ENCODE results near the gene MAG.
"Not testable (repeated sequence)": the region's sequence is repeated elsewhere in the genome, so short reads cannot be mapped to it uniquely, and the experiment has no call there.

The MAG gene

DNA sequence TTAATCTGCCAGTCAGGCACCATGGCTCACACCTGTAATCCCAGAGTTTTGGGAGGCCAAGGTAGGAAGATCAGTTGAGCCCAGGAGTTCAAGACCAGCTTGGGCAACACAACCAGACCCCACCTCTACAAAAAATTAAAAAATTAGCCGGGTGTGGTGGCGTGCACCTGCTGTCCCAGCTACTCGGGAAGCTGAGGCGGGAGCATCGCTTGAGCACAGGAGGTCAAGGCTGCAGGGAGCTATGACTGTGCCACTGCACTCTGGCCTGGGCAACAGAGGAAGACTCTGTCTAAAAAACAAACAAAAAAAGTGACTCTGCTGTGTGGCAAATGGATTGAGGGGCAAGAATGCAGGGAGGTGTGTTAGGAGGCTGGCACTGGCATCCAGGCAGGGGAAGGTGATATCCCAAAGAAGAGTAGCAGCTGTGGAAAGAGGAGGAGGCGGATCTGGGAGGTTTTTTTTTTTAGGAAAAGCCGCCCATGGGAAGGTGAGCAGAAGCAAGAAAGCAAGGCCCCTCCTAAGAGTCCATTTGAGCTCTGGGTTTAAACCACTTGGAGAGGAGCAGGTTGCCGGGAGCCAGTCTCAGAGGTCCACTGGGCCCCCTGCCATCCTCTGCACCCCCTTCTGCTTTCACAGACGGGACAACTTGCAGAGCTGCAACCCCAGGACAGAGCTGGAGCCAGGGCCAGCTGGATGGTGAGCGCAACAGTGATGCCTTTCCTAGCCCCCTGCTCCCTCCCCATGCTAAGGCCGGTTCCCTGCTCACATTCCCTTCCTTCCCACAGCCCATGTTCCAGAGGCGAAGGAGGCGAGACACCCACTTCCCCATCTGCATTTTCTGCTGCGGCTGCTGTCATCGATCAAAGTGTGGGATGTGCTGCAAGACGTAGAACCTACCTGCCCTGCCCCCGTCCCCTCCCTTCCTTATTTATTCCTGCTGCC, 7.5 kb upstream of the MAG start:
- no peak for DNase-seq

DNA sequence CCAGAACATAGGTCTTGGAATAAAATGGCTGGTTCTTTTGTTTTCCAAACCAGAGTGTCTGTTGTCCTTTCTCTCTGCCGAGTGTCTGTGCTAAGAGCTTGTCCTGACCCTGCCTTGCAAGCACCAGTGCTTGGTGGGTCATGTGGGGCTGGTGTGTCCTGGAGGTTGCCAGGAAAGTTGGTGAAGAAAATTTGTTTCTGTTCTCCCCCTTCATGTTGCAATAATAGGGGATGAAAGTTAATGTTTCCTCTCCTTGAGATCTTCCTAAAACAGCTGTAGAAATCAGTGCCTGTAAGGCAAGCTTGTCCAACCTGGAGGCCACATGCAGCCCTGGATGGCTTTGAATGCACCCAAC, 6.9 kb upstream of the MAG start:
- no peak for DNase-seq

DNA sequence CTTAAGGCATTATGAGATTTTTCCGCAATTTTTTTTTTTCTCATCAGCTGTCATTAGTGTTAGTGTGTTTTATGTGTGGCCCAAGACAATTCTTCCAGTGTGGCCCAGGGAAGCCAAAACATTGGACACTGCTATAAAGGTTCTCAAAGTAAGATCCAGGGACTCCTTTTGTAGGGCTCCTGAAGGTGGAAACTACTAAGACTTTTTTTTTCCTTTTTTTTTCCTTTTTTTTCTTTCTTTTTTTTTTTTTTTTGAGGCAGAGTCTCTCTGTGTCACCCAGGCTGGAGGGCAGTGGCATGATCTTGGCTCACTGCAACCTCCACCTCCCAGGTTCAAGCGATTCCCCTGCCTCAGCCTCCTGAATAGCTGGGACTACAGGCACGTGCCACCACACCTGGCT, 6.5 kb upstream of the MAG start:
- not testable (repeated sequence) for DNase-seq

DNA sequence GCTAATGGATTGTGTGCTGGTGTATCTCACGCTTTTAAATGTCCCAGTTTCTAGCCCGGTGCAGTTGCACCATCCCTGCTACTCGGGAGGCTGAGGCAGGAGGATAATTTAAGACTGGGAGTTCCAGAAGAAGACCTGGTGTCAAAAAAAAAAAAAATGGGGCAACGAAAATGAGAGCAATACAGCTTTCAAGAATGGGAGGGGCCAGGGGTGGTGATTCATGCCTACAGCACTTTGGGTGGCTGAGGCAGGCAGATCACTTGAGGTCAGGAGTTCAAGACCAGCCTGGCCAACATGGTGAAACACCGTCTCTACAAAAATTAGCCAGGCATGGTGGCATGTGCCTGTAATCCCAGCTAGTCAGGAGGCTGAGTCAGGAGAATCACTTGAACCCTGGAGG, 5.9 kb upstream of the MAG start:
- DNase-seq: not testable (repeated sequence)

DNA sequence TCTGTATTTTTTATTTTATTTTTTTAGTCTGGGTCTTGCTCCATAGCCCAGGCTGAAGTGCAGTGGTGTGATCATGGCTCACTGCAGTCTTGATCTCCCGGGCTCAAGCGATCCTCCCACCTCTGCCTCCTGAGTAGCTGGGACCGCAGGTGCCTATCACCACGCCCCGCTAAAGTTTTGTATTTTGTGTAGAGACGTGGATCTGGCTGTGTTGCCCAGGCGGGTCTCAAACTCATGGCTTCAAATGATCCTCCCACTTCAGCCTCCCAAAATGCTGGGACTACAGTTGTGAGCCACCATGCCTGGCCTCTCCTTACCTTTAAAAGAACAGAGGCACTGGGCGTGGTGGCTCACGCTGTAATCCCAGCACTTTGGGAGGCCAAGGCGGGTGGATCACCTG, 4.2 kb upstream of the MAG start:
- no peak for DNase-seq

DNA sequence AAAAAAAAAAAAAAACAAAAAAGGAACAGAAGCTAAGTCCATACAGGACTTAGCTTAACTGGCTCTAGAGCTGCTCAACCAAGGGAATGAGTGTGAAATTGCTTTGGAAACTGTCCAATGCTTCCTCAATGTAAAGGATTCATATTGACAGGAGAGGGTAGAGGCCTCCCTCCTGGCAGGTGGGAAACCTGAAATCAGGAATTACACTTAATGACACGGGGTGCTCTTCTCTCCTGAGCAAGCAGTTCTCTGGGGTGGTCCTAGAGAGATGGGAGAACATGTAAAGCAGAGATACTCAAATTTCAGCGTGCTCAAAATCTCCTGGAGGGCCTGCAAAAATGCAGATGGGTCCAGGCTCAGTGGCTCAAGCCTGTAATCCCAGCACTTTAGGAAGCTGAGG, 3.6 kb upstream of the MAG start:
- no peak for DNase-seq

DNA sequence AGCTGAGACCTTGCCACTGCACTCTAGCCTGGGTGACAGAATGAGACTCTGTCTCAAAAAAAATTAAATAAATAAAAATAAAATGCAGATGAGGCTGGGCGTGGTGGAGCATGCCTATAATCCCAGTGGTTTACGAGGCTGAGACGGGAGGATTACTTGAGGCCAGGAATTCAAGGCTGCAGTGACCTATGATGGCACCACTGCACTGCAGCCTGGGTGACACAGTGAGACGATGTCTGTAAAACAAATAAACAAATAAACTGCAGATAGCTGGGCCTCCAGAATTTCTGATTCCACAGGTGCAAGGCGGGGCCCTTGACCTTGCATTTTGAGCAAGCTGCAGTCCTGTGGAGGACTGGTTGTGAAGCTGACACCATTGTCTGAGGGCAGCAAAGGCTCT, 3.1 kb upstream of the MAG start:
- no peak for DNase-seq

DNA sequence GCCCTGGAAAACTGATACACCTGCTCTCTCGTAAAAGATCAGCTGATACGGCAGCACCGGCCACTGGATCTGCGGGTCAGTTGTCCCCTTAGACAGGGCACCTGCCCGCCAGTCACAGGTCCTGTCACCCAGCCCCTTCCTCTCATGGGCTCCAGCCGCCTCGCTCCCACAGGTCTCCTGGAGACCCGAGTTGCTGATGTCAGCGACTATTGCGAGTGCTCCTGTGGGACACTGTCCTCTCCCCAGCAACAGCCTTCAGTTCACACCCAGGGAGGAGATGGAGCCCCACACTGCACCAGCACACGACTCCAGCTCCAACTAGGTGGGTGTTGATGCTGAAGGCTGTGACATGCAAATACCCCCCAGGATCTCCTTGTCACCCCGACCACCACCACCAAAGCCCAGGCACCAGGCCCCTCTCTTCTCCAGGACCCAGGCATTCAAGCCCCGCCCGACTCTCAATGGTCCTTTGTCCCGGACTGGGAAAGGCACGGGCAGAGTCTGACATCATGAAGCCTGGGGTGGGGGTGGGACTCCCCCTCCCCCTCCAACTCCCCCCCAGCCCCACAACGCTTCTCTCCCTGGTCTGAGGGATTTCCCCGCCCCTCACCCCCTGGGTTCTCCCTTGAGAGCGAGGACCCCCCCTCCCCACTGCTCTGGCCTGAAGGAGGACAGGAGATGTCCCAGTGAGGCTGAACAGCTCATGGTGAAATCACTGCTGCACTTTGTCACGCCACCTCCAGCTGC, 1.4 kb upstream of the MAG start:
- no peak for DNase-seq

DNA sequence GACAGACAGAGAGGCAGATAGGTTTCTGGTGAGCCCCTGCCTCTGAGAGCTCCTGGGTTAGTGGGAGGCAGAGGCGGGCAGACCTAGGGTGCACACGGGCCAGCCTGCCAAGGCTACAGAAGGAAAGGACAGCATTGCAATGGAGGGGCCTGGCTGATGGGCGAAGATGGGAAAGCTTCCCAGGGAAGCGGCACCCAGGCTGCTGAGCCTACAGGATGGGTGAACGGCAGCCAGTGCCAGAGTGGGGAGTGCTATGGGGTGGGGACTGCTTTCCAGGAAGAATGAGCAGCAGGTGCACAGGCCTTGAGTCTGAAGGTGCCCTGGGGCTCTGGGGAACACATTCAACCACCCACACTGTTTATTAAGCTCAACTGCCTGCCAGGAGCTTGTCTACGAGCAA, 702 bp upstream of the MAG start:
- DNase-seq: no peak

DNA sequence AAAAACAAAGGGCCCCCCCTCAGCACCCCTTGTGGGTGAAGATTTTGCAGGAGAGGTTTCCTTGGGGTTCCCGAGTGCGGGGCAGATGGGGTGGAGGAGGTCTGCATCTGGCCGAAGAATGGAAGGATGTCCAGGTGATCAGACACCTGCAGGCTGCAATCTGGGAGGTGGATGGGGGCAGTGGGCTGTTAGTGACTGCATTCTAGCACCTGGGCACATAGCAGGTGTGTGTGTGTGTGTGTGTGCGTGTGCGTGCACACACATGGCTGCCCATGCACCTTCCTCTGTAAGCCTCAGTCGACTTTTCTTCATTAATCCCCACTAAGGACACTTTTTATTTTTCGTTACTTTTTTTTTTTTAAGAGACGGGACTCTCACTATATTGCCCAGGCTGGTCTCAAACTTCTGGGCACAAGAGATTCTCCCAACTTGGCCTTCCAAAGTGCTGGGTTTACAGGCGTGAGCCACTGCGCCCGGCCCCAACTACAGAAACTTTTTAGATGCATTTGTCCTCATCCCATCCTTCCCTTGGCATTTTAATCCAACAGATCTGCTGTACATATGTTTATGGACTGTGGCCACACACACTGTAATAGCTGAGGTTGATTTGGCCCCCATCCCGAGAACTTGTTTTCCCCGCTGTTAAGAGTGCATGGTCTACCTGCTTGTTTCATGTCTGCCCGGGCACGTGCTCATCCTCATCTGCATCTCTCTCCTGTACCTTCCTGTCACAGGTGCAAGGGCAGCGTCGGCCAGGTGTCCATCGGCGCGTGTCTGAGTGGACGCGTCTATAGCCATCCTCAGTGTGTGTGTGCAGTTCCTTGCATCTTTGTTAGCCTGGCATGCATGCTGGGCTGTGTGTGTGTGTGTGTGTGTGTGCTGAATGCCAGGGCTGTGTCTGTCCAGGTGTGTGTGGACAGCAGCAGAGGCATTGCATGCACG, 731 bp downstream of the MAG start:
- peak; percentile 90 for DNase-seq

DNA sequence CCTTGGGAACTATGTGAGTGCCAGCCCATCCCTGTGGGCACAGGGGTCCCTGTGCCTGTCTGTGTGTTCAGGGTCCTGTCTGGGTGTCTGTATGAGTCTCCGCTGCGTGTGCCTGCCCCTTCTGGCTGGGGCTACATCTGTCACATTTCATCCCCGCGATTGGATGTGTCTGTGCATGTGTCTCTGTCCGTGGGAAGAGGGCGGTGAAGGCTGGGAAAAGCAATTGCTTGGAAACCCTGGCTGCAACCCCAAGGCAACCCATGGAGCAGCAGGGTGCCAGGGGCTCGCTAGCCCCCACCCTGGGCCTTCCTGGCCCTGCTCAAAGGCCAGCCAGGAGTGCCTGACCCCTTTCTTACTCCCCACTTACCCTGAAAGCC, 1.4 kb downstream of the MAG start:
- no peak for DNase-seq

DNA sequence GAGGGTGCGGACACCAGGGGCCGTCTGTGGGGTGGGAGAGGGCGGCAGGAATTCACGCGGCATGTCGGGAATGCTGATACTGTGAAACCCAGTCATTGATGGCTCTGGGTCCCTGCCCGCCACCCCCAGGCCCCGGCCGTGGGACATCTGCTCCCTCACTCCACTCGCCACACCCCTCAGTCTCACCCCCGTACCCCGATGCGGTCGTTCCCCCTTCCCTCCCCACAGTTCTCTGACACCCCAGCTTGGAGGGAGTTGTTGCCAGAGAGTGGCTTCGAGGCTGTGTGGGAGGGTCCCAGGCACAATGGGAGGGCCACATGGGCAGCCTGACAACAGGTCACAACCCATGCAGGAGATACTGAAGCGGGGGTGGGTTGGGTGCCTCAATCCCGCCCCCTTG, 1.8 kb downstream of the MAG start:
- no peak for DNase-seq

DNA sequence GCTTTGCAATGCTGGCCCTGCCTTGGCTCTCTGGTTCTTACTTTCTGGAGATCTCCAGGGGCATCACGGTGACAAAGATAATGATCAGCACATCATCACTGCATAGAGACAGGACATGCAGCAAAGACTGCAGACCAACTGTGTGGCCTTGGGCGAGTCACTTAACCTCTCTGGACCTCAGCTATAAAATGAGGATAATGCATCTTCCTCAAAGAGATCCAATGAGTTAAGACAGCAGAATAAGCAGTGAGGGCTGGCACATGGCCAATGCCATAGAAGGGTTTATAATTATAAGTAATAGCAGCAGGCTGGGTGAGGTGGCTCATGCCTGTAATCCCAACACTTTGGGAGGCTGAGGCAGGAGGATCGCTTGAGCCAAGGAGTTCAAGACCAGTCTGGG, 2.4 kb downstream of the MAG start:
- DNase-seq: no peak

DNA sequence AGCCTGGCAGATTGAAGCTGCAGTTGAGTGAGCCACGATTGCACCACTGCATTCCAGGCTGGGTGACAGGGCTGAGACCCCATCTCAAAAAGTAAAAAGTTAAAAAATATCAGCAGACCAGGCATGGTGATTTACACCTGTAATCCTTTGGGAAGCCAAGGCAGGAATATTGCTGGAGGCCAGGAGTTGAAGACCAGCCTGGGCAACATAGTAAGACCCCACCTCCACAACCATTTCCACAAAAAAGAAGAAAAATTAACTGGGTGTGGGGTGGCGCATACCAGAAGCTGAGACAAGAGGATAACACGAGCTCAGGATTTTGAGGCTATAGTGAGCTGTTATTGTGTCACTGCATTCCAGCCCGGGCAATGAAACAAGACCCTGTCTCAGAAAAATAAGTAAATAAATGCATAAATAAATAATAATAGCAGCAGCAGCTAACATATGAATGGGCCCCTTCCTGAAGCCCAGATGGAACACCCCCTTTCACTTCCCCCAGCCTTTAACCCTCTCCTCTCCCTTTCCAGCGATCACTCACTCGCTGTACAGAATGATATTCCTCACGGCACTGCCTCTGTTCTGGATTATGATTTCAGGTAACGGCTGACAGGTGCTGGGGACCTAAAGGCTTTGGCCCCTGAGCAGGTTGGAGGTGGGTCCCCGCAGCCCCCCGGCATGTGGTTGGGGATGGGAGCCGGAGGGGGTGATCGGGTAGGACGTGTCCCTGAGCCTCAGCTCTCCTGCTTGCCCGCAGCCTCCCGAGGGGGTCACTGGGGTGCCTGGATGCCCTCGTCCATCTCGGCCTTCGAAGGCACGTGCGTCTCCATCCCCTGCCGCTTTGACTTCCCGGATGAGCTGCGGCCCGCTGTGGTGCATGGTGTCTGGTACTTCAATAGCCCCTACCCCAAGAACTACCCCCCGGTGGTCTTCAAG, 3.2 kb downstream of the MAG start:
- DNase-seq: no peak

DNA sequence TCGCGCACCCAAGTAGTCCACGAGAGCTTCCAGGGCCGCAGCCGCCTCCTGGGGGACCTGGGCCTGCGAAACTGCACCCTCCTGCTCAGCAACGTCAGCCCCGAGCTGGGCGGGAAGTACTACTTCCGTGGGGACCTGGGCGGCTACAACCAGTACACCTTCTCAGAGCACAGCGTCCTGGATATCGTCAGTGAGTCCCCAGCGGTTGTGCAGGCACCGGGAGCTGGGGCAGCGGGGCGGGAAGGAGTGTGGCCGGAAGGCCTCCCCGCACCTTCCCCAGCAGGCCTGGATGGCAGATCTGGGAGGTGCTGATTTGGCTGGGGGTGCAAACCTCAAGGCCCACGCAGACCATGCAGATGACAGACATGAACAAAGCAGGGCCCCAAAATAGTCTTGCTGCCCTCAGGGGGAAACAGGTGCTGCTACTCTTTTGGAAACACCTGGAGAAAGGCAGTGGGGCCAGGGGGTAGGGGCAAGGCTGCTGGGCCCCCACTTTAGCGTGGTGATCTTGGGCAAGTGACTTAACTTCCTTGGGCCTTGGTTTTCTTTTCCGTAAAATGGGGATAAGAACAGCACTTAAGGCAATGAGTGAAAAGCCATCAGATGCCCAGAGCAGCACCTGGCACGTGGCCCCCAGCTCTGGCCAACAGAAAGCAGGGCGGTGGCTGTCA, 4.0 kb downstream of the MAG start:
- peak; percentile 35 for DNase-seq

DNA sequence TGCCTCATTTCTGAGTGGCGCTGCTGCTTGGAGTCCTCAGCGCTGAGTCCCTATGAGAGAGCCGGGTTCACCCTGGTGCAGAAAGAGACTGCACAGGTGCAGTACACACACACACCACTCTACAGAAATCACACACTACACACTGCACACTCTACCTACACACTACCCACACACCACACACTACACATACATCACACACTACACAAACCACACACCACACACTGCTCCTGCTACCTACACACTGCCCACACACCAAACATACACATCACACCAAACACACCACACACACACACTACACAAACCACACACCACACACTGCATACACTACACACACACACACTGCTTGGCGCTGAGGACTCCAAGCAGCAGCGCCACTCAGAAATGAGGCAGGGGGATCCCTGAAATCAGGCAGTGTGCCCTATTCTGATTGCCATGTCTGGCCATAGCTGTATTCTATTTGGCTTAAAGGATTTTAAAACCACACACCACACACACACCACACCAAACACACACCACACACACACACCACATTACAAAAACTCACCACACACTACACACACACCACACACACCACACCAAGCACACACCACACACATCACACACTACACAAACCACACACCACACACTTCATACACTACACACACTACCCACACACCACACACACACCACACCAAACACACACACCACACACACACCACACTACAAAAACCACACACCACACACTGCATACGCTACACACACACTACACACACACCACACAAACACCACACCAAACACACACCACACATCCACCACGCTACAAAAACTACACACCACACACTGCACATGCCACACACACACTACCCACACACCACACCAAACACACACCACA, 4.9 kb downstream of the MAG start:
- peak; percentile 24 for DNase-seq

DNA sequence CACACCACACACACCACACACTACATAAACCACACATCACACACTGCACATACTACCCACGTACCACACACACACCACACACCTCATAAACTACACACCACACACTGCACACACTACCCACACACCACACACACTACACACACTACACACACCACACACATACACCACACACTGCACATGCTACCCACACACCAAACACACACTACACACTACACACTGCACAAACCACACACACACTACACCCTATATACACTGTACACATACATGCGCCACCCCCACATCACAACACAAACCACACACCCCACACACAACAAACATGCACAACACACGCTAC, 5.5 kb downstream of the MAG start:
- DNase-seq: no peak

DNA sequence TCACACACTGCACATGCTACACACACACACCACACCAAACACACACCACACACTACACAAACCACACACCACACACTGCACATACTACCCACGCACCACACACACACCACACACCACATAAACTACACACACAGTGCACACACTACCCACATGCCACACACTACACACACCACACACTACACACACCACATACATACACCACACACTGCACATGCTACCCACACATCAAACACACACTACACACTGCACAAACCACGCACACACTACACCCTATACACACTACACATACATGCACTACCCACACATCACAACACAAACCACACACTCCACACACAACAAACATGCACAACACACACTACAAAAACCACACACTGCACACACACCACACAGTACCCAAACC, 6.0 kb downstream of the MAG start:
- DNase-seq: no peak

DNA sequence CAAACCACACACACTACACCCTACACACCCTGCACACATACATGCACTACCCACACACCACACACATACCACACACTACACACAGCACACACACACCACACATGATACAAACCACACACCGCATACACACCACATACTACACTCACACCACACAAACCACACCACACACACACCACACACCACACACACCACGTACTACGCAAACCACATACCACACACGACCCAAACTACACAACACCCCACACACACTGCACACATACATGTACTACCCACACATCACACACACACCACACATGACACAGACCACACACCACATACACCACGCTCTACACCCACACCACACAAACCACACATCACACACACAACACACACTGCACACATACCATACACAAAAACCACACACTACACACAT, 6.6 kb downstream of the MAG start:
- no peak for DNase-seq

DNA sequence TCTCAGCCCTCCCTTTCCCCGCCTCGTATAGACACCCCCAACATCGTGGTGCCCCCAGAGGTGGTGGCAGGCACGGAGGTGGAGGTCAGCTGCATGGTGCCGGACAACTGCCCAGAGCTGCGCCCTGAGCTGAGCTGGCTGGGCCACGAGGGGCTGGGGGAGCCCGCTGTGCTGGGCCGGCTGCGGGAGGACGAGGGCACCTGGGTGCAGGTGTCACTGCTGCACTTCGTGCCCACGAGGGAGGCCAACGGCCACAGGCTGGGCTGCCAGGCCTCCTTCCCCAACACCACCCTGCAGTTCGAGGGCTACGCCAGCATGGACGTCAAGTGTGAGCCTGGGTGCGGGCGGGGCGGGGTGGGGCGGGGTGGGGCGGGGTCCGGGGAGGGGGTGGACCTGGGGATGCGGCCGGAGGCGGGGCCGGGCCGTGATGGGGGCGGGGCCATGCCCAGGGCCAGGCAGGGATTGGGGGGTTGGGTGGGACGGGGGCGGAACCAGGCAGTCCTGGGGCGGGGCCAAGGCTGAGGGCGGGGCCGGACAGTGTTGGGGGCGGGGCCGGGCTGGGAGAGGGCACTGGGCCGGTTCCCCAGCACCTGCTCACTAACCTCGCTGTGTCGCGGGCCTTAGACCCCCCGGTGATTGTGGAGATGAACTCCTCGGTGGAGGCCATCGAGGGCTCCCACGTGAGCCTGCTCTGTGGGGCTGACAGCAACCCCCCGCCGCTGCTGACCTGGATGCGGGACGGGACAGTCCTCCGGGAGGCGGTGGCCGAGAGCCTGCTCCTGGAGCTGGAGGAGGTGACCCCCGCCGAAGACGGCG, 7.8 kb downstream of the MAG start:
- no peak for DNase-seq
